Activated T-cell treated with anti-CD3 and anti-CD28 coated beads, Interleukin-2, amount 50 U/mL, for 48 hours (primary cell): ENCODE measurements around the gene MAPK9.
A peak's percentile ranks its signal among the peaks of the same experiment; 100 is the strongest.
"Not testable (repeated sequence)": the region's sequence is repeated elsewhere in the genome, so short reads cannot be mapped to it uniquely, and the experiment has no call there.

Source experiments
- DNase-seq, 2 experiments: peaks; one replicate each; pipeline ENCODE4 v3.0.0-alpha.2; 2020

Gene MAPK9

GRCh38 chr5:180222056-180222455 lies 69.8 kb downstream of the MAPK9 start:
- no peak for DNase-seq

DNA sequence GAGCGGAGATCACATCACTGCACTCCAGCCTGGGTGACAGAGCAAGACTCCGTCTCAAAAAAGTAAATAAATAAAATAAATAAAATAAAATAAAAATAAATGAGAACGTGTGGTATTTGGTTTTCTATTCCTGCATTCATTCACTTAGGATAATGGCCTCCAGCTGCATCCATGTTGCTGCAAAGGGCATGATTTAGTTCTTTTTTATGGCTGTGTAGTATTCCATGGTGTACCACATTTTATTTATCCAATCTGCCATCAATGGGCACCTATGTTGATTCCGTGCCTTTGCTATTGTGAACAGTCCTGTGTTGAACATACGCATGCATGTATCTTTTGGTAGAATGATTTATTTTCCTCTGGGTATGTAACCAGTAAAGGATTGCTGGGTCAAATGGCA lies 74.1 kb downstream of the MAPK9 start:
- no peak for DNase-seq

DNA sequence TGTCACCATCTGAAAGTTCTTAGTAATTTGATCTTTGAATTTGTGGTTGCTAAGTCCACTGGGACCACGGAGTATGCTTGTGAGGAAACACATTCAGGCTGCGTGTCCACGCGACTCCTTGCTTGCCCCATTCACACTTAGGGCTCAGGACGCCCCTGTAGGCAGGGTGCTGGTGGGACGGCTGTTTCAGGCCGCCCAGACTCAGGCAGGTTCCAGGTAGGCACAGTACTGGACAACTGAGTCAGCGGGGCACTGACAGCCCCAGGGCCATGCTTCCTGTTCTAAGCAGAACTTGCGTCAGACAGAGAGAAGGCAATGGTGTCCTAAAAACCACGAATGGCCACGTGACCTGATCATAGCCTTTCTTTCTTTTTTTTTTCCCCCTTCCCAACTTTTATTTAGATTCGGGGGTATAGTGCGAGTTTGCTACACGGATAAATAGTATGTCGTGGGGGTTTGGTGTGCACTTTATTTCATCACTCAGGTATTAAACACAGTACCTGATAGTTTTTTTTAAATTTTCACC lies 75.2 kb downstream of the MAPK9 start:
- no peak for DNase-seq

- no peak for DNase-seq
Measured at GRCh38 chr5:180215783-180216630, 75.9 kb downstream of the MAPK9 start.

GRCh38 chr5:180214870-180215770 lies 76.8 kb downstream of the MAPK9 start:
- DNase-seq: no peak

- DNase-seq: no peak
Measured at GRCh38 chr5:180213657-180214207, 78.2 kb downstream of the MAPK9 start.

DNA sequence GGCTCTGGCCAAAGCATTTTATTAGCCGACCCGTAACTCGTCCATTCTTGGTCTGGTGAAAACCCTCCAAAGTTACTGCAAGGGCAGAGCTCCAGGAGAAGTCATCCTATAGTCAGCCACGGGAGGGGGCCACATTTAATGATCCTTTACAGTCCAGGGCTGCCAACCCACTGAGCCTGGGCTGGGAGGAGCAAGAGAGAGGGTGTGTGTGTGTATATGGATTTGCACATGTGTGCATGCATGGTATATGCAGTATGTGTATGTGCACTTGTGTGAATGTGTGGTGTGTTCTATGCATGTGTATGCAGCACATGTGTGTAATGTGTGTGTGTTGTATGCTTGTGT lies 78.7 kb downstream of the MAPK9 start:
- DNase-seq: no peak

DNA sequence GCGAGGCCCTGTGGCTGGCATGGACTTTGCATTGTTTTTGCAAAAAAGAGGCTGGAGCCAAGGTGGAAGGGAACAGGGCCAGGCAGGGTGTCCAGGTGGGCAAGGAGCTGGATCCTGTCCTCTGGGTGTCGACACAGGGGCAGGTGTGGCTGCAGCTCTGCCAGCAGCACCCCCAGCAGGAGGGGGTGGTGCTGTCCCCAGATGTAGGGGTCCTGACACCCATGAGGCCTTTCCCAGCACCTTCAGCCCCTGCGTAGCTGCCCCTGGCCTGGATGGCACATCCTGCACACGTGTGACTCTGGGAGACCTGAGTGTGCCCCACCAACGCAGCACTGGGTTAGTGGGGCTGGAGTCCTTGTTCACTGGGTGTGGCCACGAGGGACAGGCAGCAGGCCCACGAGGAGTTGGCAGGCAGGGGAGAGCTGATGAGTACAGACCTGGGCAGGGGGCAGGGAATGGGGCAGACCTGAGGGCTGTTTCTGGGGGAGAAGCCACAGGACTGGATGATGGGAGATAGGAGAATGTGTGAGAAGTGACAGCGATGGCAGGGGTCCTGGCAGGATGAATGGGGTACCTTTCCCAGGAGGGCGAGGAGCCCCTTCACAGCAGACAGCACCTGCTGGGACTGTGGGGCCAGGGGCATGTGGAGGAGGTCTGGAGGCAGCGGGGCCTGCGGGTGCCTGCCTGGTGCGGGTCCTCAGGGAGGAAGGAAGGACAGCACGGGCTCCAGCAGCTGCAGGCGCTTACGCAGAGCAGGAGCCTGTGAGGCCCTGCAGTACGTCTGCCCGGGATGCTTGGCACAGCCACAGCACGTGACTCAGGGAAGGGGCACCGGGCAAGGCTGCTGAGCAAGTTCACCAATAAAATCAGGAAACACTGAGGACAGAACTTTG lies 79.3 kb downstream of the MAPK9 start:
- DNase-seq: no peak

DNA sequence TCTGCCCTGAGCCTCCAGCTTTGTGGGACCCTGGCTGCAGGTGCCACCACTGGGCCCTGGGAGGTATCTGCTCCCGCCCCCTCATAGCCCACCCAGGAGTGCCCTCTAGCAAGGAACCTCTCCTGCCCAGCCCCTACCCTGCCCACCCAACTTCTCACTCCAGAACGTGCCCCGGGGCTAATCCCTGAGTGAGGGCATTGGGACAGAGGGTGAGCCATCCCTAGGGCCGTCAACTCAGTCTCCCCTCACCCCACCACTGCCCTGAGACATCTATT lies 80.2 kb downstream of the MAPK9 start:
- DNase-seq: no peak

DNA sequence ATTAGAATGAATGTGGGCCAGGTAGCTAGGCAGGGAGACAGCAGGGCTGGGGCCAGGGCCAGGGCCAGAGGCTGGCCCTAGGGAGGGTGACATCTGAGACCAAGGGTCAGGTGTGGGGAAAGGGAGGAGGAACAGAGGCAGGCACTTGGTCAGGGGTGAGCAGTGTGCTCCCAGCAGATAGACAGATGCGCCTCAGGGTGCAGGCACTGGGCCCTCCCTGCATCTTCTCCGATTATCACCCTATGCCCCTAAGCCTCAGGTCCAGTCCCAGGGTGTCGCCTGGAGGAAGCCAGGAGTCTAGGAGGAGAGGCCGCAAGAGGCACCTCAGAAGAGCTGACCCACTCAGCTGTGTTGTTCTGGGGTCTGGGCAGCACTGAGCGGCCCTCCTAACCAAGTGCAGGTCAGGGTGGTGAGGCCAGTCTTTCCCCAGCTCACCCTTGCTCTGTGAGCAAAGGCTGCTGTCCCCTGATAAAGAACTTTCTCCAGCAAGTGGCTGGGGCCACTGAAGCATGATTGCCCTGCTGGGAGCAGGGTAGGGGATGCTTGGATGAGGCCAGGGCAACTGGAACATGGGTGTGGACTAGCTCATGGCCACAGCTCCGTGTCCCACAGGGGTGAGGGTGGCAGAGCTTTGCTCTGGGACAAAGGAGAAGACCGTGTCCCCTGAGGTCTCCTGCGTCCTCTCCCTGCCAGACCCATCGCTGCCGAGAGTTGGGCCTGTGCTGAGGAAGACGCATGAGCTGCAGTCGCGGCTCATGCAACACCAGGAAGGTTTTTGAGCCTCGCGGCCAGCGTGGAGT lies 80.7 kb downstream of the MAPK9 start:
- no peak for DNase-seq

DNA sequence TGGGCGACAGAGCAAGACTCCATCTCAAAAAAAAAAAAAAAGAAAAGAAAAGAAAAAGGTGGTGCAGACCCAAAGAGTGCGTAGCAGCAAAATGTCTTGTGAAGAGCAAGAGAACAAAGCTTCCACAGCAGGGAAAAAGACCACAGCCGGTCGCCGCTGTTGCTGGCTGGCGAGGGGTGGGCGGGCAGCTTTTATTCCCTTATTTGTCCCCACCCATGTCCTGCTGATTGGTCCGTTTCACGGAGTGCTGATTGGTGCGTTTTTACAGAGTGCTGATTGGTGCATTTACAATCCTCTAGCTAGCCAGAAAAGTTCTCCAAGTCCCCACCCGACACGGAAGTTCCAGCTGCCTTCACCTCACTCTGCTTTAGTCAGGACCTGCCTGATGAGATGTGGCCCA lies 81.8 kb downstream of the MAPK9 start:
- DNase-seq: not testable (repeated sequence)

DNA sequence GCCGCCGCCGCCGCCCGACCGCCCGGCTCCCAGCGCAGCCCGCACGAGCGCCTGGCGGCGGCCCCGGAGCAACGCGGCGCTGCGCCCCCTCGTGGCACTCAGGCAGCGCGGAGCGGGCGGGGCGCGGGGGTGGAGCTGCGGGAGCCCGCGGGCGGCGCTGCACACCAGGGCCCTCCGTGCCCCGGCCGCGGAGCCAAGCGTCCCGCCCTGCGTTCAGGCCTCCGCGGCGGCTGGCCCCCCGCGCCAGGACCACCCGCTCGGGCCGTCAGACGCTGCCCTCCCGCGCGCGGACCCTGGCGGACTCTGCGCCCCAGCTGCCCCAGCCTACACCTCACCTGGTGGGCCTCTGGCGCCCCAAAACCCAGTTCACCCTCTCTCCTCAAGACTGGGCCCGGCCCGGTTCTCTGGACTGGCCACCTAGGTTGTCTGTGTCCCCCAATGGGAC lies 82.7 kb downstream of the MAPK9 start, which contains the start of gene RASGEF1C:
Gene RASGEF1C, minus strand, starts transcription at position 75 of the 445 bp plus-strand sequence. CDS start 71,159 bp downstream, outside the sequence.
- peak; percentile 63 to 80 for DNase-seq

- DNase-seq: peak; percentile 28 to 42
Measured at GRCh38 chr5:180208435-180209081, 83.3 kb downstream of the MAPK9 start.

DNA sequence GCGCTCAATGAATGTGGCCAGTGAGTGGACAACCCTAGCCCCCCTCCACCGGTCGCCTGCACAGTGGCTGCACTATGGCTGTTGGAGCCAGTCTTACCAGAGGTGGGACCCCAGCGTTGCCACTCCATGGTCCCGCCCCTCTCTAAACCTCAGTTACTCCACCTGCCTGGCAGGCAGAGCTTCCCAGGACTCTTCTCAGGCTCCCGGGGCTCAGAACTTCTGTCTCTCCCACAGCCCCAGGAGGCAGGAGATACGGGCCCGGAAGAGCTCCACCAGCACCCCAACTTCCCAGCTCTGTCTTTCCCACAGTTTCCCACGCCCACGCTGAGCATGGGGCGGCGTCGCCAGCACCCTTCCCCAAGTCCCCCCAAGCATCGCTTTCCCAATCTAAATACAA lies 83.8 kb downstream of the MAPK9 start:
- no peak for DNase-seq

- DNase-seq: no peak
Measured at GRCh38 chr5:180207593-180207992, 84.3 kb downstream of the MAPK9 start.

DNA sequence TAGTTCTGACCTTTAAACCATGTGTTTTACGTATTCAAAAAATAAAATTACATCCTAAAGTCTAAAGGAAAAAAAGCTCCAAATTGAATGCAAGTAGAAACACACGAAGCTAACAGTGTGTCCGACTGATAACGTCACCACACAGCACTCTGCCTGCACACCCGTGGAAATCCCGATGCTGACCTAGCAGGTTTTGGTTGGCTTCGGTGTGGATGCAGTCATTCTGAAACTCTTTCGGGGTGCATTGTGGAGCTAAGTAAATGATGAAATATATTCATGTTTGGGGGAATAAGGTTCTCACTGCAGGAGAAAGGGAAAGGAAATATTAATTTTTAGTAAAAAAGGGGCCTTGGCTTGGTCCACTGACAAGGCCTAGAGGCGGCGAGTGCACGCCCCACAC lies 84.9 kb downstream of the MAPK9 start:
- DNase-seq: no peak

- no peak for DNase-seq
Measured at GRCh38 chr5:180205916-180206315, 86.0 kb downstream of the MAPK9 start.

DNA sequence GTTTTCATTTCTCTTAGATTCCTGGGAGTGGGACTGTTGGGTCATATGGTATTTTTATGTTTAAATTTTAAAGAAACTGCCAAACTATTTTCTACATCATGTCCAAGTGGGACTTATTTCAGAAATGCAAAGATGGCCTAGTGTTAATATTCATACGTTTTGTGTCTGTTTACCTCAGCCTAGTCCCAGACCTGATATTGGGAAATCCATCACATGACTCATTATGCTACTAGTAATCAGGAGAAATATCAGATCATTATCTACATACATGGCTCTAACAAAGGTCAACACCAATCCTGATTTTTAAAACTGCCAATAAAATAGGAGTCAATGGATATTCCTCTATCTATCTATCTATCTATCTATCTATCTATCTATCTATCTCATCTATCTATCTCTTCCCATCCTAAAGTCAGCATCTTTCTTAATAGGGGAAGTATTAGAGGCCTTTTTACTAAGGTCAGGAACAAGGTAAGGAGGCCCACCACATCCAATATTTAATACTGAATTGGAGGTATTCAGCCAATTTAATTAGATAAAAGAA lies 87.5 kb downstream of the MAPK9 start:
- no peak for DNase-seq

DNA sequence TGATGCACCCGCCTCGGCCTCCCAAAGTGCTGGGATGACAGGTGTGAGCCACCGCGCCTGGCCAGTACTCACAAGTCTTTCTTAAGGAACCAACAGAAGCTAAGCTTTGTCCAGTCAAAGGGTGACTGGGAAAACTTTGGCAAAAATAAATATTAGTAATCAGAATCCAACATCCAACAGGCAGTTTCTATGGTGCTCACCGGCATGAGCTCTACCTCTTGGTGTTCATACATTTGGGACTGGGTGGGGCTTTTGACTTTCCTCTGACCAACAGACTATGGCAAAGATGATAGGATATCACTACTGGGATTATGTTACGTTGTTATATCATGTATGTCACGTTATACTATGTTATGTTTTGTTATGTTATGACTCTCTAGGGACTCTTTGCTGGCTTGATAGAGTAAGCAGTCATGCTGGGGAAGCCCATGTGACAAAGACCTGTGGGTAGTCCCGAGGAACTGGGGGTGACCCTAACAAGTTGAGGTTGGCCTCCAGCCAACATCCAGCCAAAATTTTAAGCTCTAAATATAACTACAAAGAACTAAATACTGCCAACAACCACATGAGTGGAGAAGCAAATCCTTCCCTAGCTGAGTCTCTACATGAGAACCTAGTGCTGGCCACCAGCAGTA lies 88.8 kb downstream of the MAPK9 start:
- DNase-seq: no peak
